ENCODE data around the gene DNM2.
"Not testable (repeated sequence)": the region's sequence is repeated elsewhere in the genome, so short reads cannot be mapped to it uniquely, and the experiment has no call there.

DNM2 gene

DNA sequence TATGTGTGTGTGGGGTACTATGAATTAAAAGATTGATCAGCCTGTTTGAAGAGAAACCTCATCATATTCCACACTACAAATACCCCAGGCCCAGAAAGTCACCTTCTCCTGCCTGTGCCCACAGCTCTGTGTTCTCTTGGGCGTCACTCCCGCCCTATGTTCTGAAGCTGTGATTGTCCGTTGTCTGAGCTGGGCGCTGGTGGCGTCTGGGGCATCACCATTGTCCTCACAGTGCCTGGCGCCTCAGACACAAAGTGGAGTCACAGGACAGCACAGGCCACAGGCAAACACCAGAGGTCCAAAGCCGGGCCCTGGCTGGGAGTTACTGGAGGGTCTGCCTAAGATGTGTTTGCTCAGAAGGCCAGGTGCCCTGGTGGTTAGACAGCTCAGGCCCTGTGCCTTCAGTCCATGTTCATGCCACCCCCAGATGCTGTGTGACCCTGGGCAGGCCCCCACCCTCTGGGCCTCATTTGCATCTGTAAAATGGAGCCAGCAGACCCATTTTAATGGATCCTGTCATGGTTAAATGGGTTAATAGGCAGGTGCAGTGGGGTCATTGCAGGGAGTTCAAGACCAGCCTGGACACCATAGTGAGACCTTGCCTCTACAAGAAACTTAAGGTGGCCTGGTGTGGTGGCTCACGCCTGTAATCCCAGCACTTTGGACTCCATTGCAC lies 34.5 kb downstream of the DNM2 start:
- no peak for DNase-seq (ENCODE audit: low read depth)

DNA sequence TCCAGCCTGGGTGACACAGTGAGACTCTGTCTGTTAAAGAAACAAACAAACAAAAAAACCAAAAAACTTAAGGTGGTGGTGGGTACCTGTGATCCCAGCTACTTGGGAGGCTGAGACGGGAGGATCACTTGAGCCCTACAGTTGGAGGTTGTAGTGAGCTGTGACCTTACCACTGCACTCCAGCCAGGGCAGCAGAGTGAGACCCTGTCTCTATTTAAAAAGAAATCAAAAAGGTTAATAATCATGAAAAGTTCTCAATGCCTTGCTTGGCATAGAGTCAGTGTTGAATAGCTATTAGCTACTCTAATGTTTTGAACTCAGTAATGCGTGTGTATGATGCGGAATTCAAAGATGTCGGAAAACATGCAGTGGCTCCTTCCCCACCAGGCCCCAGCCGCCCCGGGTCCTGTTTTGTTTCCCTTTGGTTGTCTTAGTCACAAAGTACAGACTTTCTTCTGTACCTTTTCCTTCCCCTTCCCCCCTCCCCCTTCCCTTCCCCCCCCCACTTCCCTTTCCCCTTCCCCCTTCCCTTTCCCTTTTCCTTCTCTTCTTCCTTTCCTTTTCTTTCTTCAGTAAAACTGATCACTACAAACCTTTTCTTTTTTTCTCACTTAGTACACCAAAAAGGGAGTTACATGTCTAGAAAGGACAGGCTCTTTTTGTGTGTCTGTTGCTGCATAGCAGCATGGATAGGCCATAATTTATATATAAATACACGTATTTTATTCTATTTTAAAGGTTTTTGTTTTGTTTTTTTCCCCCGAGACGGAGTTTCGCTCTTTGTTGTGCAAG lies 35.2 kb downstream of the DNM2 start:
- no peak for DNase-seq (ENCODE audit: low read depth)

DNA sequence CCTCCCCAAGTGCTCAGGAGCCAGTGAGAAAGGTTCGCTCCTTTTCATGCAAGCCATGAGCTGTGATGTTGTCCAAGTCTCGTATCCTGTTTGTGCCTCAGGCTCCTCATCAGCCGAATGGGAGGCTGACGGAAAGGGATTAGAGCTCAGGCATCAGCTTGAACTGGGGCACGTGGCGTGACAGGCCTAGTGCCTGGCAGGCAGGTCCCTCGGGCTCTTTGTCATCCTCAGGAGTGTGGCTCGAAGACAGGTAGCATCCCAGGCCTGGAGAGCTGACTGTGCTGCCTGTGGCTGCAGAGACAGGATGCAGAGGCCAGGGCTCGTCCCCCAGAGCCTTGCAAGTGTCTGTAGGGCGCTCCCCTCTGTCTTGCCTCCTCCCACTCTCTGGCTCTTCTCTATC lies 38.5 kb downstream of the DNM2 start:
- DNase-seq (ENCODE audit: low read depth) = no peak

DNA sequence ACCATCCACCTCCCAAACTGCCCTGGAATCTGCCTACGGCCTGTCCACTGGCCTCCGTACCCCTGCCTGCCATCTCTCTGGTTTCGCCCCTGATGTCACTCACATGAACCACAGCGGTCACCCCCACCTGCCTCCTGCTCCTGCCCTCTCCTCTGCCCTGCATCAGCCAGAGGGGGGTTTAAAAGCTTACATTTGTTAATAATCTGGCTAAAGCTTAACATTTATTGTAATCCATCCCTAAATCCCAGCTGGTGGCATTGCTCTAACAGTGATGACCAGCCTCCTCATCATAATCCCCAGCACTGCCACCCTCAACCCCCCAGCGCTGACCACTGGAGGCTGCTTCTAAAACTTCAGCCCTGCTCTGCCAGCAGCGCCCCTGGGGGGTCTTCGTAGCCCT lies 38.9 kb downstream of the DNM2 start:
- DNase-seq (ENCODE audit: low read depth) = no peak

DNA sequence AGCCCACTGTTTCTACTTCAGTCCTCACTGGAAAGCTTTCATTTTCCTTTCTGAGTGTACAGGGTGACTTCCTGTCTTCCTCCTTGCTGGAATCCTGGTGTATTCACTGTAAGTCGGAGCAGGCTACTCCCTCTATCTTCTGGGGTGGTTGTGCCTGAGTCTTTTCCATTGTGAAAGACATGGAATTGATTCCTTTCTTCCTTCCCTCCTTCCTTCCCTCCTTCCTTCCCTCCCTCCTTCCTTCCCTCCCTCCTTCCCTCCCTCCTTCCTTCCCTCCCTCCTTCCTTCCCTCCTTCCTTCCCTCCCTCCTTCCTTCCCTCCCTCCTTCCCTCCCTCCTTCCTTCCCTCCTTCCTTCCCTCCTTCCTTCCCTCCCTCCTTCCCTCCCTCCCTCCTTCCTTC lies 40.2 kb downstream of the DNM2 start:
- not testable (repeated sequence) for DNase-seq (ENCODE audit: low read depth)

DNA sequence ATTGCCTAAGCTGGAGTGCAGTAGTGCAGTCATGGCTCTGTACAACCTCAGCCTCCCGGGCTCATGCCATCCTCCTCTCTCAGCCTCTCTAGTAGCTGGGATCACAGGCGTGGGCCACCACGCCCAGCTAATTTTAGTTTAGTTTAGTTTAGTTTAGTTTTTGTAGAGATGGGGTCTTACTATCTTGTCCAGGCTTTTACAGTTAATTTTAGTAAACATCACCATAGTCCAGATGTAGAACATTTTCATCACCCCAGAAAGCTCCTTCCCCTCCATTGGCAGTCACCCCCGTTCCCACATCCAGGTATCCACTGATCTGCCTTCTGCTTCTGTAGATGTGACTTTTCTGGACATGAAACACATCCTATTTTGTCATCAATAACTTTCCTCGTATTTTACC lies 41.1 kb downstream of the DNM2 start:
- DNase-seq (ENCODE audit: low read depth) = no peak

DNA sequence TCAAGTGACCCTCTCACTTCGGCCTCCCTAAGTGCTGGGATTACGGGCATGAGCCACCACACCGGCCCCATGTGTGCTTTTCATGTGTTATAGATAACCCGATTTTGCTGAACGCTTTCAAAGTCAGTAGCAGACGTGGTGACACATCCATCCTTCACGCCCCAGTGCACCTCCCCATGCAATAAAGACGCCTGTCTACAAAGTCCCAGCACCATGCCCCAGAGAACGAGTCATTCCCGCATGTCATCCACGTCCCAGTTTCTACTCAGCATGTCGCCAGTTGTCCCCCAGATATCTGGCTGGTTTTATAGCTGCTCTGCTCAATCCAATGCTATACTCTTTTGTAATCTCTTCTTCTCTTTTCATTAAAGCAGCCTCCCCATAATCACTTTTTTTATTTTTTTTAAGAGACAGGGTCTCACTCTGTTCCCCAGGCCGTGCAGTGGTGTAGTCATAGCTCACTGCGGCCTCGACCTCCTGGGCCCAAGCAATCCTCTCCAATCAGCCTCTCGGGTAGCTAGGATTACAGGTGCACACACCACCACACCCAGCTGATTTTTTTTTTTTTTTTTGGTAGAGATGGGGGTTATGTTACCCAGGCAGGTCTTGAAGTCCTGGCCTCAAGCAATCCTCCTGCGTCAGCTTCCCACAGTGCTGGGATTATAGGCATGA lies 42.5 kb downstream of the DNM2 start:
- no peak for DNase-seq (ENCODE audit: low read depth)

DNA sequence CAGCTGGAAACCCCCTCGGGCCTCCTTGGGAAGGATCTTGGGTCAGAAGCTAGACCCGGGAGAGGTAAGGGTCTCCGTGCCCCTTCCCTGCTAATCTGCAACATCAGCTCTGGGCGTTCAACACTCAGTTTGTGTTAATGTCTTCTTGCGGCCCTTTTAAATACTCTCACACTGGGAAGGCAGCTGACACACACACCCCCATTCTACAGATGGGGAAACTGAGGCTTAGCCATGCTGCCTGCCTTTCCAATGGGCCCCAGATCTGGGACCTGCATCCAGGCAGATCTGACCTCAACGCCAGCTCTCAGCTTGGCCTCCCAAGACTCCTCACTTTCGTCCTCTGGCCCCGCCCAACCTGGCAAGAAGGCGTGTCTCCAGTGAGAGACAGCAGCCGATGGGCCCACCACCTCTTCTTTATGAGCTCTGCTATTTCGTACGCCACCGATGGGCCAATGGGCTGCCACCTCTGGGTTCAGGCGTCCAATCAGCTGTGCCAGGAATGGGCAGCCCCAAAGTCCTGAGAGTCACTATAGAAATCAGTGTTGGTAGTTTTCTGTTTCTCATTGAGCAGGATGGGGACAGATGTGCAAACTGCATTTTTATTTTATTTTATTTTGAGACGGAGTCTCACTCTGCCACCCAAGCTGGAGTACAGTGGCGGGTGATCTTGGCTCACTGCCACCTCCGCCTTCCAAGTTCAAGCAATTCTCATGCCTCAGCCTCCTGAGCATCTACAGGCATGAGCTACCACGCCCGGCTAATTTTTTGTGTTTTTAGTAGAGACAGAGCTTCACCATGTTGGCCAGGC lies 43.8 kb downstream of the DNM2 start:
- DNase-seq (ENCODE audit: low read depth) = no peak

DNA sequence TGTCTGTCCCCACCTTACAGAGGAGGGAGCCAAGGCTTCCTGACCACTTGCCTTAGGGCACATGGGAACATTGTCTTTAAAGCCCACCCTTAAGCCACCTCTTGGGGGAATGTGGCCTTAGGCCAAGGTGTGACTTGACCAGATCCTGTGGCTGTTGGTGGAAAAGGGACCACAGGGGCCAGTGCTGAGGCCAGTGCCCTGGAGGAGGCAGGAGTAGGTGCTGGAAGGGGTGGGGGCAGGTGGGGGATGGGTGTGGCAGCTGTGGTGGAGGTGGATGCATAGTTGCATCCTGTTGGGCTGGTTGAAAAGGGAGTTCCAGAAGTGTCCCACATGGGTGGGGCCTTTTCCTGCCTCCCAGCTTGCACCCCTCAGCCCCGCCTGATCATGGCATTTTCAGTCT lies 44.8 kb downstream of the DNM2 start:
- no peak for DNase-seq (ENCODE audit: low read depth)

DNA sequence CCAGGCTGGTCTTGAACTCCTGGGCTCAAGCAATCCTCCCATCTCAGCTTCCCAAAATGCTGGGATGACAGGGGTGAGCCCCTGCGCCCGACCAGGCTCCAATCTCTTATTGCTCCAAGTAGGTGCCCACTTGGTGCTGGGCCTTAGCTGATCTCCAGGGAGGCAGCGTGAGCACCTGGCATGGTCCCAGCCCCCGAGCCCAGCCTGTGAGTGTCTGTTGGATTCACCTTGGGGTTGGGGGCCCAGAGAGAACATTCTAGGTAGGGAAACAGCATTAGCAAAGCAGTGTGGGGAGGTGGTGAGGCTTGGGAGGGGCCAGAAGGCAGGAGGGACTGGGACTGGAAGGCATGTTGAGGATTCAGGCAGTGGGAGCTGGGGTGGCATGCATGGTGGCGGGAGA lies 45.5 kb downstream of the DNM2 start:
- no peak for DNase-seq (ENCODE audit: low read depth)

DNA sequence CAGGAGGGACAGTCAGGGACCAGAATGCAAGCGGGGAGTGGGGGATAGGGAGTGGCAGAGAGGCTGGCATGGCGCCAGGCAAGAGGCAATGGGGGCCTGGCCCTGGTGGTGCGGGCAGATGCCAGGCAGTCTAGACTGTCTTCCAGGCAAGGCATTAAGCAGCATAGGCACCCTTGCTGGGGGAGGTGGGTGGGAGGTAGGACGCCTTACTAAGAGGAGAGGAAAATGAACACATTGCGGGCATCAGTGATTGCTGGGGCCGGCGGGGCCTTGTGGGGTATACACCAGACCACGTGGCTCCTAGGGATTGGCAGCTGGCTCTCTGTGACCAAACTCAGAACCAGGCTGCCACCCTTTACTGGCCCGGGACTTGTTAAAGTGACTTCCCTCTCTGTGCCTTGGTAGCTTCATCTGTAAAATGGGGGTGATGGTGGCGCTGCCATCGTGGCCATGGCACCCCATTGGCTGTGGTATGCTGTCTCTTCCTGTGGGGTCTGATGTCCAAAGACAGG lies 46.0 kb downstream of the DNM2 start:
- no peak for DNase-seq (ENCODE audit: low read depth)

DNA sequence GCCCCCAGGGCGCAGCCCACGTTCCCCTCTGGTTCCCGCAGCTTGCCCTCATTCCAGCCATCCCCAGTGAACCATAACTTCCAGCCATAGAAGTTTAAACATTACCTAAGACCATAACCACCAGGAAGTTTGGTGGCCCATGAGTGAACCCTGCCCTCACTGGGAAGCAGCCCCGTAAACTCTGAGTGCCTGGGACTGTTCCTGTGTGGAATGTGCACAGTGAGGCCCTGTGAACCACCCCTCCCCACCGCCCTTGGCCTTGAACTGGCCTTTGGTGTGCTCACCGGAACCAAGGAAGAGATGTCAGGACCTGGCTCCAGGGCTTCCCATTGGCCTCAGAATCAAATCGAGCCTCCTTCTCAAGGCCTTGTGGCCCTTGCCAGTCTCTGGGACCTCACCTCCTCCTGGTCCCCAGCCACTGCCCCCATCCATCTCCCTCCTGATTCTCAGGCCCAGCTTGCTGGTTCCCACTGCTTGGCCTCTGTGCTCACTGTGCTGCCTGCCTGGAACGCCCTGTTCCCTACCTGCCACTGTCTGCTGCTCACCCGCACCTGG lies 46.5 kb downstream of the DNM2 start:
- DNase-seq (ENCODE audit: low read depth) = no peak

DNA sequence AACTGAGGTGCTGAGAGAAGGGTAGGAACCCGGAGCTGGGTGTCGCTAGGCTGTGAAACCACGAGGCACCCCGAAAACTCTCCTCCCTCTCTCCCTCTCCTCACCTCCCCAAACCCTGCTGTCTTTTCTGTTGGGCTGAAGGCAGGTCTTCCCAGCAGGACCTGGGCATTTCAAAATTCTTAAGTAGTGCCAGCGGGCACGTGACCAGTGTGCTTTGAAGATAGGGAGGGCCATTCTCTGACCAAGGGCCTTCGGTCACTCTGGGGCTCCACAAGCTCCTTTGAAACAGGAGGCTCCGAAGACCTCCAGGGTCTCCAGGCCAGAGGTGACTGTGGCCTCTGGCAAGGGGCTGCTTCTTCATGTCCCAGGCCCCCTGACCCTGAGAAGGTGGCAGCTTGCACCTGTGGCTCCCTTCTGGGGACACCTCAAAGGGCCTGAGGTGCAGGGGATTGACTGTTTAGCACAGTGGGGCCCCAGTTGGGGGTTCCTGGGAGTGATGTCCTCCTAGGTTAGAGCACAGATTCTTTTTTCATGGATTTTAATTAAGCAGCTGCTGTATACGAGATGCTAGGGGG lies 48.3 kb downstream of the DNM2 start:
- DNase-seq (ENCODE audit: low read depth) = no peak

DNA sequence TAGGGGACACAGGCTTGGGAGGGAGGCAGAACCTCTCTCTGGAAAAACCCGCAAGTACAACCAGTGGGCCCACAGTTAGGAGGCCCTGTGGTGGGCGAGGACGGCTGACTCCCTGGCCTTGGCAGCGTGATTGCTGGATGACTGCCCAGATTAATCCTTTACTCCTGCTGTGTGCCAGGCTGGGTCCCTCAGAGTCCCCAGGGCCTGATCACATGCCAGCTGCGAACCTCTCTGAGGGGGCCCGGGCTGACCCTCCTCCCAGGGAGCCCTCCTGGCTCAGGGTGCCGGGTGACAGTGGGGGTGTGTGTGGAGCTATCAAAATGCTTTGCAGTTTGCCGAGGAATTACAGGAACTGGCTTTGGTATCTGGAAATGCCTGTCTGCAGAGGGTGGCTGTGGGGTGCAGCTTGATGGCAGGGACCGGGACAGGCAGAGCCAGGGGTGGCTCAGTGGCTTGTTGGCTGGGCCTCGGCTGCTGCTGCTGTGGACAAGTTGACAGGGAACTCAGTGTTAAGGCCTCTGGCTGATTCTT lies 48.9 kb downstream of the DNM2 start:
- DNase-seq (ENCODE audit: low read depth) = no peak

DNA sequence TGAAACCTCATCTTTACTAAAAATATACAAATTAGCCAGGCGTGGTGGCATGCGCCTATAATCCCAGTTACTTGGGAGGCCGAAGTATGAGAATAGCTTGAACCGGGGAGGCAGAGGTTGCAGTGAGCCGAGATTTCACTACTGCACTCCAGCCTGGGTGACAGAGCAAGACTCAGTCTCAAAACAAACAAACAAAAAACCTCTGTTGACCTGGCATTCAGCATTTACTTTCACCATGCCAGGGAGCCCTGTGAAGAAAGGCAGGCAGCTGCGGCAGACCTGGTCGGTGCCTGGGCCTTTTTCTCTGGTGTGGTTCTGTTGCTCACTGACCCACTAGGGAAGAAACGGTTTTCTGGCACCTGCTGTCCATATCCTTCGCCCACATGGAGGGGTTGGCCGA lies 49.8 kb downstream of the DNM2 start:
- DNase-seq (ENCODE audit: low read depth) = no peak

DNA sequence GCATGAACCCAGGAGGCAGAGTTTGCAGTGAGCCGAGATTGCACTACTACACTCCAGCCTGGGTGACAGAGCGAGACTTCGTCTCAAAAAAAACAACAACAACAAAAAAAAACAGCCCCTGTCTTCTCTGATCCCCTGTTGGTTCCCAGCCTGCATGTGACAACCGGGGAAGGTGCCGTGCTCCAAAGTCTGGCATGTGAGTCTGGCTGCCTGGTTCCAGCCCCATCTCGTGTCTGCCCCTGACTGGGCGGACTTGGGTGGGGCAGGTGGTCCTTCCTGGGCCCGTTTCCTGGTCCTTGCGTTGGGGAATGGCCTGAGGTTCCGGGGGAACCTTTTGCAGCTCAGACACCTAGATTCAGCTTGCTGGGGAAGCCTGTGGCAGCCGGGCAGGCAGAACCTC lies 50.5 kb downstream of the DNM2 start:
- no peak for DNase-seq (ENCODE audit: low read depth)

DNA sequence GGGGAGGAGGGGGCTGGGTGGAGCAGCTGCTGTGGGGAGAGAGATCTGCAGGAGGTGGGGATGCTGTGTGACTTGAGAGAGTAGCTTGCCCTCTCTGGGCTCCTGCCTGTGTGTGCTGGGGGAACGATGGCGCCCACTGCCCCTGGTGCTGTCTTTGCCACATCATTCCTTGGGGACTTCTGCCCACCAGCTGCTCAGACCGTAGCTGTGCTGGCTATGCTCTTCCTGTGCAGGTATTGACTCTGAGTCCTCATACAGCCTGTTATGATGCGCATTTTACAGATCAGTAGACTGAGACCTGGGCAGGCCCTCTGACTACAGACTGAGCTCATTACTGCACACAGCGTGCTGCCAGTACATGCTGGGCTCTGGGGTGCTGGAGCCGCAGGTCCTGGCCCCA lies 51.1 kb downstream of the DNM2 start:
- DNase-seq (ENCODE audit: low read depth) = no peak

DNA sequence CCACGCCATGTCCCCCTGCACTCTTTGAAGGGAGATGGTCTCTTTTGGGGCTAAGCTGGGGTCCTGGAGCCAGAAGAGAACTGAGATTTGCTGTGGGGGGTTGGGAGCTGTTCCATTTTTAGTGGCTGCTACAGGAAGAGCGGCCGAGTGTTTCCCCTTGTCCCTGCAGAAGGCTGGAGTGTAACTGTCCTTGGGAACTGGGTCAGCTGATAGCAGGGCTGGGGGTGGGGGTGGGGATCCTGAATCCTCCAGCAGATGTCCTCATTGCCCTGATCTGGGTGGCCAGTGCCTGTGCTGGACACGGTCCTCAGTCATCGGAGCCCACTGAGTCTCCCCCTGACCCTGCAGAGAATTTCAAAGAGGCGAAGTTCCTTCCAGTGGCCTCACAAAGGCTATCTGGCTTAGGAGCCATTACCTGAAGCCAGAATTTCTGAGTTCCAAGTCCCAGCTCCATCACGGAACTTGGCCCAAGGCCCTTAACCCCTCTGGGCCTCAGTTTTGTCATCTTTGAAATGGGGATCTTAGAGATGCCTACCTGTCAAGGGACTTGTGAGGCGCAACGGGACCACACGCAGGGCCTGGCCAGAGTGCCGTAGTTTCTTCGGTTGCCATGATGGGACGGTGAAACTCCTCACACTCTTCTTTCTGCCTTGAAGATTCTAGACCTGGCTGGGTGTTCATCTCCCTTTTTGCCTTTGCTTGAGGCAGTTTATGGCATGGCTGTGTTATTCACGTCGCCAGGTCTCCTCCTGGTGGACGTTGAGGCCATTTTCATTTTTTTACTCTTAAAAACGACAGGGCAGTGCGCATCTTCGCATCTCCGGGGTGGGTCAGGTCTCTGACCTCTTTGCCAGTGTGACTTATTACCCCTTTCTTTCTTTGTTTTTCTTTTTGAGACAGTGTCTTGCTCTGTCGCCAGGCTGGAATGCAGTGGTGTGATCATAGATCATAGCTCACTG lies 51.9 kb downstream of the DNM2 start:
- DNase-seq (ENCODE audit: low read depth) = no peak

DNA sequence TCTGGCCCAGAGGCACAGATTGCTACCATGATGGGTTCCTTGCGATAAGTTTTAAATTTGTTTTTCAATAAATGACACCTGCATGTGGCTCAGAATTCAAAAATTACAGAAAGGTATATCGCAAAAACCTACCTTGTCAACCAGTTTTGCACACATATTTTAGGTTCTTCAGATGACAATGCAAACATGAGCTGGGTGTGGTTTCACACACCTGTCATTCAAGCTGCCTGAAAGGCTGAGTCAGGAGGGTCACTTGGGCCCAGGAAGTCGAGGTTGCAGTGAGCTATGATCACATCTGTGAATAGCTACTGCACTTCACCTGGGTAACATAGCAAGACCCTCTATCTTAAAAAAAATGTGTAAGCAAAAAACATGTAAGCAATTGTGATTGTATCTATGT lies 56.1 kb downstream of the DNM2 start:
- DNase-seq (ENCODE audit: low read depth) = no peak

DNA sequence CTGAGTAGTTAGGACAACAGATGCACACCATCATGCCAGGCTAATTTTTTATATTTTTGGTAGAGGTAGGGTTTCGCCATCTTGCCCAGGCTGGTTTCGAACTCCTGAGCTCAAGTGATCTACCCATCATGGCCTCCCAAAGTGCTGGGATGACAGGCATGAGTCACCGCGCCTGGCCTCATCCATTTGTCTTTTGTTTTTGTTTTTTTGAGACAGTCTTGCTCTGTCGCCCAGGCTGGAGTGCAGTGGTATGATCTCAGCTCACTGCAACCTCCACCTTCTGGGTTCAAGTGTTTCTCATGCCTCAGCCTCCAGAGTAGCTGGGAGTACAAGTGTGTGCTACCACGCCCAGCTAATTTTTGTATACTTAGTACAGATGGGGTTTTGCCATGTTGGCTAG lies 57.0 kb downstream of the DNM2 start:
- no peak for DNase-seq (ENCODE audit: low read depth)
